CD4-positive, alpha-beta T cell (primary cell): ENCODE data around the gene GLRA2. TPM values are rescaled to one million over a fixed set of nuclear protein-coding genes. Genes with fewer than 3 reads are reported as not detected.

Source experiments
- ATAC-seq: fragments of 200-7000 bp; cut with Tn5 transposase; one replicate; pipeline ENCODE4 v1.10.0; 2022; ENCODE audit warnings: mild to moderate bottlenecking; ENCODE audit not compliant: poor library complexity
- CTCF ChIA-PET: fragments of 350-600 bp; sonication (Branson Sonifier 250); formaldehyde crosslinking; loops from one replicate; lab custom pipeline; 2021; ENCODE audit warnings: antibody characterized with exemption, inconsistent platforms; lab: Charles Lee
- POLR2A ChIA-PET: fragments of 350-600 bp; sonication (Branson Sonifier 250); formaldehyde crosslinking; loops from one replicate; lab custom pipeline; 2021; ENCODE audit warnings: antibody characterized with exemption, inconsistent platforms; lab: Charles Lee
- DNase-seq, 14 experiments: peaks; one replicate each; pipeline ENCODE4 v3.0.0-alpha.2; 2013 to 2020; ENCODE audit warnings: mixed read lengths in 2 of 14
- H3K27ac ChIP-seq, 2 donors: one replicate each; pipeline versions ENCODE4 v1.5.1 to v1.7.0; 2013; ENCODE audit warnings: low read length in 2 of 2, low read depth in 1 of 2, mild to moderate bottlenecking in 1 of 2
- H3K27me3 ChIP-seq, 2 experiments: 1 replicate in 1 of 2; 2 replicates in 1 of 2; pipeline versions ENCODE4 v1.6.1 to v1.7.0; 2013; ENCODE audit warnings: low read length in 2 of 2, control low read depth in 1 of 2, mild to moderate bottlenecking in 1 of 2, moderate library complexity in 1 of 2; ENCODE audit not compliant: insufficient read depth in 2 of 2, control insufficient read depth in 1 of 2
- H3K36me3 ChIP-seq: one replicate; pipeline ENCODE4 v1.6.1; 2013; ENCODE audit warnings: low read length, control low read depth; ENCODE audit not compliant: insufficient read depth
- H3K4me1 ChIP-seq: one replicate; pipeline ENCODE4 v1.6.1; 2013; ENCODE audit warnings: low read length, control low read depth; ENCODE audit not compliant: insufficient read depth
- H3K4me3 ChIP-seq: one replicate; pipeline ENCODE4 v1.5.1; 2013; ENCODE audit warnings: mild to moderate bottlenecking, low read length, moderate library complexity
- H3K9me3 ChIP-seq, 2 experiments: 1 replicate in 1 of 2; 2 replicates in 1 of 2; pipeline versions ENCODE4 v1.6.1 to v1.7.0; 2013; ENCODE audit warnings: low read length in 2 of 2, mild to moderate bottlenecking in 2 of 2, control low read depth in 1 of 2, moderate library complexity in 1 of 2; ENCODE audit not compliant: control insufficient read depth in 1 of 2, insufficient read depth in 1 of 2
- H3K27ac Mint-ChIP-seq: one replicate; pipeline ENCODE4 v1.8.0; 2020; ENCODE audit warnings: mixed read lengths
- H3K27me3 Mint-ChIP-seq: one replicate; pipeline ENCODE4 v1.8.0; 2021; ENCODE audit warnings: mixed read lengths
- H3K36me3 Mint-ChIP-seq: one replicate; pipeline ENCODE4 v1.8.0; 2021; ENCODE audit warnings: low read depth, mixed read lengths
- H3K4me1 Mint-ChIP-seq: one replicate; pipeline ENCODE4 v1.8.0; 2021; ENCODE audit warnings: low read depth, mixed read lengths
- H3K4me3 Mint-ChIP-seq: one replicate; pipeline ENCODE4 v1.8.0; 2020; ENCODE audit warnings: mild to moderate bottlenecking, mixed read lengths
- H3K9me3 Mint-ChIP-seq: one replicate; pipeline ENCODE4 v1.8.0; 2020; ENCODE audit warnings: mixed read lengths
- intact Hi-C, 2 experiments: fragments of 100-400 bp; cut with DNase I in 1 of 2; cut with micrococcal nuclease in 1 of 2; formaldehyde crosslinking; loops; one replicate each; pipeline versions ENCODE4 v1.15.1 to v1.9.0; 2023 to 2025; cut with DNase I, micrococcal nuclease
- total RNA-seq, 174 experiments: library from RNA in 2 of 174; stranded (reverse) in 2 of 174; gene quantifications; one replicate each; pipeline ENCODE4 v1.2.3 and lab custom pipeline; 2021 to 2026
- TF ChIP-seq, protein P1 (sequence below): fragments of 200-600 bp; IDR thresholded peaks from one replicate; pipeline ENCODE4 v1.8.0; 2022; ENCODE audit warnings: antibody characterized with exemption, mild to moderate bottlenecking

GLRA2 gene
- total RNA-seq, 2 experiments from 2014 or later, result not detected

DNA sequence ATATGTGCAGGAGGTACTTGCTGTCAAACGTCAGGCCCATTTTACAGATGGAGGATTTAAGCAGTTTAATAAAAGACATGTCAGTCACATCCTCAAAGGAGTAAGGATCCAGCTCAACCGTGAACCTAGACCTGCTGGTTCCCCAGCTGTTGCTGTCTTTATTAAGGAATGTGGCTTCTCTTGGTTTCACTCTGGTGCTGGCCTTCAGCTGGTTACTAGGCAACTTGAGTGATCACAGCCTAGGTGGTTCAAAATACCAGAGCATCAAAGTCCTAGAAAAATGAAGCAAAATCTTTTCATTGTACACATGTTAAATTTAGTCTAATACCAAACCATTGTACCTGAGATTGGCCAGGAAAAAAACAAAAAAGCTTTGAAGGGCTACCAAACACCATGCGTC lies 32.7 kb upstream of the GLRA2 start:
- H3K4me3 ChIP-seq, result peak overlapping the region; percentile 41
- peak in 3 of 14 experiments; percentile 3 to 22 (median 4) for DNase-seq
- Mint-ChIP-seq H3K9me3 (no peaks in the 10 kb centered on the region), H3K27ac (peak overlapping the region; percentile 84), H3K36me3 (no peaks in the 10 kb centered on the region), H3K4me1 (peaks cover 20% of the 10 kb centered on the region), H3K4me3 (peak overlapping the region; percentile 84), H3K27me3 (no peaks in the 10 kb centered on the region)
- POLR2A ChIA-PET, result interaction anchor here (0.8 kb wide), 1 partner anchor 661 kb away, joined by 3 read pairs; no protein-coding TSS in a partner anchor
- H3K4me1 ChIP-seq, result peaks cover 3% of the 10 kb centered on the region
- intact Hi-C loops, result no loop called here
- H3K27ac ChIP-seq, result peak overlapping the region; percentile 22 to 62
- H3K9me3 ChIP-seq, result no peaks in the 10 kb centered on the region
- no peaks in the 10 kb centered on the region for H3K36me3 ChIP-seq
- no peak for ATAC-seq
- TF ChIP-seq, protein P1, sequence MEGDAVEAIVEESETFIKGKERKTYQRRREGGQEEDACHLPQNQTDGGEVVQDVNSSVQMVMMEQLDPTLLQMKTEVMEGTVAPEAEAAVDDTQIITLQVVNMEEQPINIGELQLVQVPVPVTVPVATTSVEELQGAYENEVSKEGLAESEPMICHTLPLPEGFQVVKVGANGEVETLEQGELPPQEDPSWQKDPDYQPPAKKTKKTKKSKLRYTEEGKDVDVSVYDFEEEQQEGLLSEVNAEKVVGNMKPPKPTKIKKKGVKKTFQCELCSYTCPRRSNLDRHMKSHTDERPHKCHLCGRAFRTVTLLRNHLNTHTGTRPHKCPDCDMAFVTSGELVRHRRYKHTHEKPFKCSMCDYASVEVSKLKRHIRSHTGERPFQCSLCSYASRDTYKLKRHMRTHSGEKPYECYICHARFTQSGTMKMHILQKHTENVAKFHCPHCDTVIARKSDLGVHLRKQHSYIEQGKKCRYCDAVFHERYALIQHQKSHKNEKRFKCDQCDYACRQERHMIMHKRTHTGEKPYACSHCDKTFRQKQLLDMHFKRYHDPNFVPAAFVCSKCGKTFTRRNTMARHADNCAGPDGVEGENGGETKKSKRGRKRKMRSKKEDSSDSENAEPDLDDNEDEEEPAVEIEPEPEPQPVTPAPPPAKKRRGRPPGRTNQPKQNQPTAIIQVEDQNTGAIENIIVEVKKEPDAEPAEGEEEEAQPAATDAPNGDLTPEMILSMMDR, result no peak
- CTCF ChIA-PET, result no interaction called here
- no peaks in the 10 kb centered on the region for H3K27me3 ChIP-seq

GRCh38 chrX:14497184-14497666 lies 32.1 kb upstream of the GLRA2 start:
- Histone ChIP-seq H3K4me3 (peak overlapping the region; percentile 41), H3K27me3 (no peaks in the 10 kb centered on the region), H3K4me1 (peaks cover 3% of the 10 kb centered on the region), H3K36me3 (no peaks in the 10 kb centered on the region), H3K27ac (peak overlapping the region; percentile 22 to 62), H3K9me3 (no peaks in the 10 kb centered on the region)
- CTCF ChIA-PET, result interaction anchor here (1.2 kb wide), 1 partner anchor 10 kb away, joined by 3 read pairs; no protein-coding TSS in a partner anchor
- Mint-ChIP-seq H3K9me3 (no peaks in the 10 kb centered on the region), H3K27me3 (no peaks in the 10 kb centered on the region), H3K4me3 (peak overlapping the region; percentile 84), H3K27ac (peak overlapping the region; percentile 84), H3K4me1 (peaks cover 20% of the 10 kb centered on the region), H3K36me3 (no peaks in the 10 kb centered on the region)
- POLR2A ChIA-PET, result interaction anchor here (0.8 kb wide), 2 partner anchors 13 to 660 kb away, joined by 3 read pairs; no protein-coding TSS in a partner anchor
- DNase-seq (peak in 4 of 14 experiments; percentile 12 to 48 (median 24)), ATAC-seq (no peak)
- intact Hi-C loops, result no loop called here
- TF ChIP-seq, protein P1, result no peak

- H3K36me3 ChIP-seq, result no peaks in the 10 kb centered on the region
- DNase-seq (no peak), ATAC-seq (no peak)
- peaks cover 20% of the 10 kb centered on the region for H3K4me1 Mint-ChIP-seq
- intact Hi-C loops, result no loop called here
- no peak overlapping the region for H3K27ac ChIP-seq
- POLR2A ChIA-PET, result no interaction called here
- TF ChIP-seq, protein P1, result no peak
- H3K27me3 ChIP-seq, result no peaks in the 10 kb centered on the region
- no peaks in the 10 kb centered on the region for H3K36me3 Mint-ChIP-seq
- CTCF ChIA-PET, result no interaction called here
- no peaks in the 10 kb centered on the region for H3K9me3 Mint-ChIP-seq
- H3K27ac Mint-ChIP-seq, result no peak overlapping the region
- no peaks in the 10 kb centered on the region for H3K27me3 Mint-ChIP-seq
- H3K9me3 ChIP-seq, result no peaks in the 10 kb centered on the region
- no peak overlapping the region for H3K4me3 ChIP-seq
- peaks cover 3% of the 10 kb centered on the region for H3K4me1 ChIP-seq
- H3K4me3 Mint-ChIP-seq, result no peak overlapping the region
These were observed 28.0 kb upstream of the GLRA2 start for GRCh38 chrX:14501327-14501726.
